Activated CD4-positive, alpha-beta T cell treated with anti-CD3 and anti-CD28 coated beads for 36 hours (primary cell): Measurements from ENCODE around the gene CCR5. TPM values are rescaled to one million over a fixed set of nuclear protein-coding genes. Genes with fewer than 3 reads are reported as not detected.
A peak's percentile ranks its signal among the peaks of the same experiment; 100 is the strongest.

Experiments used
- ATAC-seq: fragments of 200-7000 bp; cut with Tn5 transposase; one replicate; pipeline ENCODE4 v1.10.0; 2021; ENCODE audit warnings: mild to moderate bottlenecking, moderate library complexity
- CTCF ChIA-PET: fragments of 350-600 bp; sonication (Branson Sonifier 250); formaldehyde crosslinking; loops from one replicate; lab custom pipeline; 2021; ENCODE audit warnings: antibody characterized with exemption; lab: Charles Lee
- POLR2A ChIA-PET: fragments of 350-600 bp; sonication (Branson Sonifier 250); formaldehyde crosslinking; loops from one replicate; lab custom pipeline; 2021; ENCODE audit warnings: antibody characterized with exemption, inconsistent platforms; lab: Charles Lee
- DNase-seq: peaks from one replicate; pipeline ENCODE4 v3.0.0-alpha.2; 2020
- H3K27ac Mint-ChIP-seq: one replicate; pipeline ENCODE4 v1.8.0; 2021; ENCODE audit warnings: mixed read lengths
- H3K27me3 Mint-ChIP-seq: one replicate; pipeline ENCODE4 v1.8.0; 2021; ENCODE audit warnings: mixed read lengths
- H3K36me3 Mint-ChIP-seq: one replicate; pipeline ENCODE4 v1.8.0; 2021; ENCODE audit warnings: low read depth, mixed read lengths
- H3K4me1 Mint-ChIP-seq: one replicate; pipeline ENCODE4 v1.8.0; 2021; ENCODE audit warnings: mixed read lengths
- H3K4me3 Mint-ChIP-seq: one replicate; pipeline ENCODE4 v1.8.0; 2021; ENCODE audit warnings: mild to moderate bottlenecking, moderate library complexity, mixed read lengths
- H3K9me3 Mint-ChIP-seq: one replicate; pipeline ENCODE4 v1.8.0; 2021; ENCODE audit warnings: low read depth, mixed read lengths
- intact Hi-C, 2 experiments: fragments of 100-400 bp; cut with DNase I in 1 of 2; cut with micrococcal nuclease in 1 of 2; formaldehyde crosslinking; loops; one replicate each; pipeline versions ENCODE4 v1.14.2 to v1.15.1; 2022 to 2024; cut with DNase I, micrococcal nuclease
- total RNA-seq, 2 experiments: library from RNA; stranded (reverse); gene quantifications; one replicate each; pipeline ENCODE4 v1.2.3, GENCODE V29; 2021

Gene CCR5
- total RNA-seq, 2 experiments from 2014 or later = 0.14 to 0.25 TPM

DNA sequence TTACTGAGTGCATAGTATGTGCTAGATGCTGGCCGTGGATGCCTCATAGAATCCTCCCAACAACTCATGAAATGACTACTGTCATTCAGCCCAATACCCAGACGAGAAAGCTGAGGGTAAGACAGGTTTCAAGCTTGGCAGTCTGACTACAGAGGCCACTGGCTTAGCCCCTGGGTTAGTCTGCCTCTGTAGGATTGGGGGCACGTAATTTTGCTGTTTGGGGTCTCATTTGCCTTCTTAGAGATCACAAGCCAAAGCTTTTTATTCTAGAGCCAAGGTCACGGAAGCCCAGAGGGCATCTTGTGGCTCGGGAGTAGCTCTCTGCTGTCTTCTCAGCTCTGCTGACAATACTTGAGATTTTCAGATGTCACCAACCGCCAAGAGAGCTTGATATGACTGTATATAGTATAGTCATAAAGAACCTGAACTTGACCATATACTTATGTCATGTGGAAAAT, 1.0 kb upstream of the CCR5 start:
- ATAC-seq (peak; percentile 82), DNase-seq (peak; percentile 63)
- ChIA-PET POLR2A (interaction anchor here (0.7 to 2.7 kb wide), 12 partner anchors 10 to 388 kb away, joined by 3 to 23 read pairs (median 6); partner anchors contain the start of gene CCR2), CTCF (interaction anchor here (0.6 to 5.9 kb wide), 25 partner anchors 9 to 1426 kb away, joined by 3 to 49 read pairs (median 5); partner anchors contain the start of genes CCR2 and CXCR6)
- intact Hi-C loops = loop anchor here (1.0 to 10.0 kb wide), 16 partner anchors 9 to 509 kb away; partner anchors contain the start of genes CCR1 (in 1 of the 2), CCR2 (in 1 of the 2), CCR5AS (in 1 of the 2) and CCRL2 (in 1 of the 2)
- H3K27me3 Mint-ChIP-seq = peaks cover 44% of the 10 kb centered on the region
- H3K36me3 Mint-ChIP-seq = no peaks in the 10 kb centered on the region
- H3K27ac Mint-ChIP-seq = peak overlapping the region; percentile 63
- no peak overlapping the region for H3K4me3 Mint-ChIP-seq
- no peaks in the 10 kb centered on the region for H3K9me3 Mint-ChIP-seq
- peaks cover 40% of the 10 kb centered on the region for H3K4me1 Mint-ChIP-seq

DNA sequence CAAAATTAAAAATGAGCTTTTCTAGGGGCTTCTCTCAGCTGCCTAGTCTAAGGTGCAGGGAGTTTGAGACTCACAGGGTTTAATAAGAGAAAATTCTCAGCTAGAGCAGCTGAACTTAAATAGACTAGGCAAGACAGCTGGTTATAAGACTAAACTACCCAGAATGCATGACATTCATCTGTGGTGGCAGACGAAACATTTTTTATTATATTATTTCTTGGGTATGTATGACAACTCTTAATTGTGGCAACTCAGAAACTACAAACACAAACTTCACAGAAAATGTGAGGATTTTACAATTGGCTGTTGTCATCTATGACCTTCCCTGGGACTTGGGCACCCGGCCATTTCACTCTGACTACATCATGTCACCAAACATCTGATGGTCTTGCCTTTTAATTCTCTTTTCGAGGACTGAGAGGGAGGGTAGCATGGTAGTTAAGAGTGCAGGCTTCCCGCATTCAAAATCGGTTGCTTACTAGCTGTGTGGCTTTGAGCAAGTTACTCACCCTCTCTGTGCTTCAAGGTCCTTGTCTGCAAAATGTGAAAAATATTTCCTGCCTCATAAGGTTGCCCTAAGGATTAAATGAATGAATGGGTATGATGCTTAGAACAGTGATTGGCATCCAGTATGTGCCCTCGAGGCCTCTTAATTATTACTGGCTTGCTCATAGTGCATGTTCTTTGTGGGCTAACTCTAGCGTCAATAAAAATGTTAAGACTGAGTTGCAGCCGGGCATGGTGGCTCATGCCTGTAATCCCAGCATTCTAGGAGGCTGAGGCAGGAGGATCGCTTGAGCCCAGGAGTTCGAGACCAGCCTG, 984 bp downstream of the CCR5 start:
- DNase-seq (no peak), ATAC-seq (no peak)
- Mint-ChIP-seq H3K36me3 (no peaks in the 10 kb centered on the region), H3K27me3 (peaks cover 43% of the 10 kb centered on the region), H3K9me3 (no peaks in the 10 kb centered on the region), H3K4me3 (no peak overlapping the region), H3K4me1 (peaks cover 50% of the 10 kb centered on the region), H3K27ac (no peak overlapping the region)
- intact Hi-C loops = loop anchor here (1.0 to 10.0 kb wide), 10 partner anchors 17 to 511 kb away; partner anchors contain the start of genes CCR1 (in 1 of the 2), CCR2 (in 1 of the 2) and CXCR6 (in 1 of the 2)
- ChIA-PET POLR2A (interaction anchor here (0.7 kb wide), 1 partner anchor 437 kb away, joined by 3 read pairs; no protein-coding TSS in a partner anchor), CTCF (interaction anchor here (0.7 to 5.9 kb wide), 22 partner anchors 9 to 454 kb away, joined by 3 to 49 read pairs (median 4); partner anchors contain the start of gene CCR1)

DNA sequence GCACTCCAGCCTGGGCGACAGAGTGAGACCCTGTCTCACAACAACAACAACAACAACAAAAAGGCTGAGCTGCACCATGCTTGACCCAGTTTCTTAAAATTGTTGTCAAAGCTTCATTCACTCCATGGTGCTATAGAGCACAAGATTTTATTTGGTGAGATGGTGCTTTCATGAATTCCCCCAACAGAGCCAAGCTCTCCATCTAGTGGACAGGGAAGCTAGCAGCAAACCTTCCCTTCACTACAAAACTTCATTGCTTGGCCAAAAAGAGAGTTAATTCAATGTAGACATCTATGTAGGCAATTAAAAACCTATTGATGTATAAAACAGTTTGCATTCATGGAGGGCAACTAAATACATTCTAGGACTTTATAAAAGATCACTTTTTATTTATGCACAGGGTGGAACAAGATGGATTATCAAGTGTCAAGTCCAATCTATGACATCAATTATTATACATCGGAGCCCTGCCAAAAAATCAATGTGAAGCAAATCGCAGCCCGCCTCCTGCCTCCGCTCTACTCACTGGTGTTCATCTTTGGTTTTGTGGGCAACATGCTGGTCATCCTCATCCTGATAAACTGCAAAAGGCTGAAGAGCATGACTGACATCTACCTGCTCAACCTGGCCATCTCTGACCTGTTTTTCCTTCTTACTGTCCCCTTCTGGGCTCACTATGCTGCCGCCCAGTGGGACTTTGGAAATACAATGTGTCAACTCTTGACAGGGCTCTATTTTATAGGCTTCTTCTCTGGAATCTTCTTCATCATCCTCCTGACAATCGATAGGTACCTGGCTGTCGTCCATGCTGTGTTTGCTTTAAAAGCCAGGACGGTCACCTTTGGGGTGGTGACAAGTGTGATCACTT, 2.0 kb downstream of the CCR5 start:
- H3K36me3 Mint-ChIP-seq = no peaks in the 10 kb centered on the region
- H3K27me3 Mint-ChIP-seq = peaks cover 44% of the 10 kb centered on the region
- H3K9me3 Mint-ChIP-seq = no peaks in the 10 kb centered on the region
- H3K4me3 Mint-ChIP-seq = no peak overlapping the region
- H3K27ac Mint-ChIP-seq = no peak overlapping the region
- H3K4me1 Mint-ChIP-seq = peaks cover 50% of the 10 kb centered on the region
- ATAC-seq (no peak), DNase-seq (peak; percentile 38)
- POLR2A ChIA-PET = interaction anchor here (0.7 kb wide), 1 partner anchor 438 kb away, joined by 3 read pairs; no protein-coding TSS in a partner anchor
- CTCF ChIA-PET = interaction anchor here (0.7 to 5.9 kb wide), 16 partner anchors 8 to 434 kb away, joined by 3 to 49 read pairs (median 4); partner anchors contain the start of gene CXCR6
- intact Hi-C loops = loop anchor here (1.0 to 10.0 kb wide), 4 partner anchors 96 to 508 kb away; no protein-coding TSS in a partner anchor

DNA sequence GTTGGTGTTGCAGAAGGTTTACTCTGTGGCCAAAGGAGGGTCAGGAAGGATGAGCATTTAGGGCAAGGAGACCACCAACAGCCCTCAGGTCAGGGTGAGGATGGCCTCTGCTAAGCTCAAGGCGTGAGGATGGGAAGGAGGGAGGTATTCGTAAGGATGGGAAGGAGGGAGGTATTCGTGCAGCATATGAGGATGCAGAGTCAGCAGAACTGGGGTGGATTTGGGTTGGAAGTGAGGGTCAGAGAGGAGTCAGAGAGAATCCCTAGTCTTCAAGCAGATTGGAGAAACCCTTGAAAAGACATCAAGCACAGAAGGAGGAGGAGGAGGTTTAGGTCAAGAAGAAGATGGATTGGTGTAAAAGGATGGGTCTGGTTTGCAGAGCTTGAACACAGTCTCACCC, 4.0 kb downstream of the CCR5 start:
- peaks cover 35% of the 10 kb centered on the region for H3K27me3 Mint-ChIP-seq
- H3K27ac Mint-ChIP-seq = no peak overlapping the region
- ATAC-seq (no peak), DNase-seq (no peak)
- CTCF ChIA-PET = interaction anchor here (0.7 to 1.6 kb wide), 7 partner anchors 10 to 491 kb away, joined by 3 to 4 read pairs (median 3); no protein-coding TSS in a partner anchor
- no peak overlapping the region for H3K4me3 Mint-ChIP-seq
- POLR2A ChIA-PET = no interaction called here
- H3K36me3 Mint-ChIP-seq = no peaks in the 10 kb centered on the region
- no peaks in the 10 kb centered on the region for H3K9me3 Mint-ChIP-seq
- intact Hi-C loops = loop anchor here (5.0 to 10.0 kb wide), 3 partner anchors 157 to 612 kb away; no protein-coding TSS in a partner anchor
- peaks cover 32% of the 10 kb centered on the region for H3K4me1 Mint-ChIP-seq

DNA sequence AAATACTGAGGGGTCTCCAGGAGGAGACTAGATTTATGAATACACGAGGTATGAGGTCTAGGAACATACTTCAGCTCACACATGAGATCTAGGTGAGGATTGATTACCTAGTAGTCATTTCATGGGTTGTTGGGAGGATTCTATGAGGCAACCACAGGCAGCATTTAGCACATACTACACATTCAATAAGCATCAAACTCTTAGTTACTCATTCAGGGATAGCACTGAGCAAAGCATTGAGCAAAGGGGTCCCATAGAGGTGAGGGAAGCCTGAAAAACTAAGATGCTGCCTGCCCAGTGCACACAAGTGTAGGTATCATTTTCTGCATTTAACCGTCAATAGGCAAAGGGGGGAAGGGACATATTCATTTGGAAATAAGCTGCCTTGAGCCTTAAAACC, 4.5 kb downstream of the CCR5 start:
- peak; percentile 58 for ATAC-seq

DNA sequence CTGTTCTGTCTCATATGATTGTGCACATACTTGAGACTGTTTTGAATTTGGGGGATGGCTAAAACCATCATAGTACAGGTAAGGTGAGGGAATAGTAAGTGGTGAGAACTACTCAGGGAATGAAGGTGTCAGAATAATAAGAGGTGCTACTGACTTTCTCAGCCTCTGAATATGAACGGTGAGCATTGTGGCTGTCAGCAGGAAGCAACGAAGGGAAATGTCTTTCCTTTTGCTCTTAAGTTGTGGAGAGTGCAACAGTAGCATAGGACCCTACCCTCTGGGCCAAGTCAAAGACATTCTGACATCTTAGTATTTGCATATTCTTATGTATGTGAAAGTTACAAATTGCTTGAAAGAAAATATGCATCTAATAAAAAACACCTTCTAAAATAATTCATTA, 5.1 kb downstream of the CCR5 start:
- CTCF ChIA-PET = interaction anchor here (0.7 to 1.7 kb wide), 2 partner anchors 99 to 286 kb away, joined by 3 to 5 read pairs; no protein-coding TSS in a partner anchor
- peaks cover 27% of the 10 kb centered on the region for H3K4me1 Mint-ChIP-seq
- no peaks in the 10 kb centered on the region for H3K36me3 Mint-ChIP-seq
- no peak overlapping the region for H3K4me3 Mint-ChIP-seq
- POLR2A ChIA-PET = no interaction called here
- H3K27me3 Mint-ChIP-seq = peaks cover 35% of the 10 kb centered on the region
- no peak overlapping the region for H3K27ac Mint-ChIP-seq
- intact Hi-C loops = loop anchor here (5.0 to 10.0 kb wide), 2 partner anchors 511 to 614 kb away; no protein-coding TSS in a partner anchor
- DNase-seq (no peak), ATAC-seq (no peak)
- no peaks in the 10 kb centered on the region for H3K9me3 Mint-ChIP-seq

More for the DNA sequence above, 4.5 kb downstream of the CCR5 start:
- no peak overlapping the region for H3K4me3 Mint-ChIP-seq
- ChIA-PET CTCF (interaction anchor here (0.7 to 1.6 kb wide), 5 partner anchors 10 to 491 kb away, joined by 3 to 4 read pairs (median 3); no protein-coding TSS in a partner anchor), POLR2A (interaction anchor here (0.5 kb wide), 1 partner anchor 277 kb away, joined by 3 read pairs; no protein-coding TSS in a partner anchor)
- no peaks in the 10 kb centered on the region for H3K9me3 Mint-ChIP-seq
- no peak overlapping the region for H3K27ac Mint-ChIP-seq
- peaks cover 35% of the 10 kb centered on the region for H3K27me3 Mint-ChIP-seq
- no peaks in the 10 kb centered on the region for H3K36me3 Mint-ChIP-seq
- no peak for DNase-seq
- intact Hi-C loops = loop anchor here (5.0 to 10.0 kb wide), 2 partner anchors 510 to 613 kb away; no protein-coding TSS in a partner anchor
- peaks cover 28% of the 10 kb centered on the region for H3K4me1 Mint-ChIP-seq

DNA sequence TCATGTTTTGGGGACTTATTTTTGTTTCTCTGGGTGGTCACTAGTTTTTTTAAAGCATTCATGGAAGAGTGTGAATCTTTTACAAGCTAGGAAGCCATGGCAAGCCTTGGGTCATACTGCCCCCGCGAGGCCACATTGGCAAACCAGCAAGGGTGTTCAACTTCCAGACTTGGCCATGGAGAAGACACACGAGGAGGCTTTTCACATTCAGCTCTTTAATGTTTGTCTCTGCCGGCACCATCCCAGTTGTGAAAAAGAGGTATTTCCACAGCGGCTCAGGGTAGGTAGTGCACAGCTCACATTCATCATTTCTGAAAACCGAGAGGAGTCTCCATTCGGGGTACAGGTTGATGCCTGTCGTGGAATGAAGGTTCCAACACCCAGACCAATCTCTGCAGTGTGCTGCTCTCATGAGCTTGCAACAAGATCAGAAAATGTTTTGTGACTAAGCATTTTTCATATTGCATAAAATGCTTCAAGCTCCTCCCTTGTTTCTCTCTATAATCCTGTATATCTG, 7.7 kb downstream of the CCR5 start:
- H3K9me3 Mint-ChIP-seq = no peaks in the 10 kb centered on the region
- ATAC-seq (peak; percentile 53), DNase-seq (peak; percentile 84)
- H3K4me3 Mint-ChIP-seq = no peak overlapping the region
- no peaks in the 10 kb centered on the region for H3K36me3 Mint-ChIP-seq
- intact Hi-C loops = loop anchor here (1.0 to 10.0 kb wide), 4 partner anchors 299 to 616 kb away; no protein-coding TSS in a partner anchor
- peaks cover 22% of the 10 kb centered on the region for H3K27me3 Mint-ChIP-seq
- ChIA-PET CTCF (interaction anchor here (0.6 to 2.6 kb wide), 38 partner anchors 8 to 633 kb away, joined by 3 to 12 read pairs (median 4); partner anchors contain the start of genes CCR3, CCR5 and CXCR6), POLR2A (no interaction called here)
- H3K4me1 Mint-ChIP-seq = peaks cover 28% of the 10 kb centered on the region
- no peak overlapping the region for H3K27ac Mint-ChIP-seq

DNA sequence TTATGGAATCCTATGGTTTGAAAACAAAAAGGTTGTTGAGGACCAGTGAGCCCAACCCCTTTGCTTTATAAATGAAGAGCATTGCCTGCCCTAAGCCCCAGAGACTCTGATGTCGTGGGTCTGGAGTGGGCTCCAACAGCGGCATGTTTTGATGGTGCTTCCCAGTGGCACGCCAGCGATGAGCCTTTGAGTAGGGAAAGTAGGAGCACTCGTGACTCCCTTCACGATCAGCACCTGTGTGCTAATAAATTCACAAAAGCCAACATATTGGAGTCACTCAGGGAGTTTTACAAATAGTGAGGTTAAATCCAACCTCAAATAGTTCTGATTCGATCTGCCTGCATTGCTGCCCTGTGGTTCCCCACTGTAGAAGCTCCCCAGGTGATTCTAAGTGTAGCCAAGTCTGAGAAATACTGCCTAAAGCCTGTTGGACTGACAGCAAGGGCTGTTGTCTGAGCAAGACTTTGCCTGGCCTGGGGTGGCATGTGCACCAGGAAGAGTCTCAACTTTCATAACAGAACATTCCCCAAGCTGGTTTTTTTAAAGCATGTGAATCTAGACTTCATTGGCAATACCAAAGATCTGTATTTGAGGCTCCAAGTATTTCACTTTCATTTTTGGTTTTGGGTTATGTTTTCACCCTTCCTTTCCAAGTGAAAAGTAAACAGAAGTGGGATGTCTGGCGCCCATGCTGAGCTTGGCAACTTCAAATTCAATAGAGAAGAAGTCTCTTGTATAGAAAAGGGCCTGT, 9.9 kb downstream of the CCR5 start:
- no peak overlapping the region for H3K4me3 Mint-ChIP-seq
- no peaks in the 10 kb centered on the region for H3K36me3 Mint-ChIP-seq
- no peak overlapping the region for H3K27ac Mint-ChIP-seq
- POLR2A ChIA-PET = no interaction called here
- peaks cover 21% of the 10 kb centered on the region for H3K4me1 Mint-ChIP-seq
- DNase-seq = no peak
- intact Hi-C loops = no loop called here
- peaks cover 15% of the 10 kb centered on the region for H3K27me3 Mint-ChIP-seq
- no peaks in the 10 kb centered on the region for H3K9me3 Mint-ChIP-seq
- no peak for ATAC-seq
- CTCF ChIA-PET = interaction anchor here (0.6 to 1.3 kb wide), 3 partner anchors 9 to 286 kb away, joined by 4 to 6 read pairs (median 5); partner anchors contain the start of gene CCR5

DNA sequence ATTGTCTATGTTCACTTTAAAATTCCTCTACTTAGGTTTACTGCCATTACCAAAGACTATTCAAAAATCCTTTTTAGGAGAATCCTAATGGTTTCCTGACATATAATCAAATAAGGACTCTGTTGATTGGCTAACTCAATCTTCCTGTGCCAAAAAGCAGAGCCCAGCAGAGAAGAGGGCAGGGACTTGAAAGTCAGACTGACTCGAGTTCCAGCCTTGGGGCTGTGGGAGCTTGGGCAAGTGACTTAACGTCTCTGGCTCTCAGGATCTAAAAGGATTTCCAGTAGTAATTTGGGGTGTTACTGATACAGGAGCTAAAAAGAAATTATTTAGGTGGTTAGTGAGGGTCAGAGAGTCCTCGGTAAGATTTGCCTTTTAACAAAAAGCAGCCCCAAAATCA, 10.9 kb downstream of the CCR5 start:
- Mint-ChIP-seq H3K4me1 (peaks cover 18% of the 10 kb centered on the region), H3K27ac (no peak overlapping the region), H3K27me3 (peaks cover 12% of the 10 kb centered on the region), H3K9me3 (no peaks in the 10 kb centered on the region), H3K36me3 (no peaks in the 10 kb centered on the region), H3K4me3 (no peak overlapping the region)
- POLR2A ChIA-PET = no interaction called here
- intact Hi-C loops = no loop called here
- CTCF ChIA-PET = interaction anchor here (0.6 to 1.3 kb wide), 2 partner anchors 10 to 69 kb away, joined by 3 to 5 read pairs; partner anchors contain the start of gene CCR5
- ATAC-seq (no peak), DNase-seq (no peak)
